ENCODE measurements around the gene SFXN1. TPM values are rescaled to one million over a fixed set of nuclear protein-coding genes. Genes with fewer than 3 reads are reported as not detected.

Gene SFXN1
- total and polyA plus RNA-seq, 9 of the 15 experiments (the other 6 are each of a cell fraction or from before 2014, with no cell fraction given), result 31.8 to 261 (median 113) TPM

- TF ChIP-seq, protein P1, sequence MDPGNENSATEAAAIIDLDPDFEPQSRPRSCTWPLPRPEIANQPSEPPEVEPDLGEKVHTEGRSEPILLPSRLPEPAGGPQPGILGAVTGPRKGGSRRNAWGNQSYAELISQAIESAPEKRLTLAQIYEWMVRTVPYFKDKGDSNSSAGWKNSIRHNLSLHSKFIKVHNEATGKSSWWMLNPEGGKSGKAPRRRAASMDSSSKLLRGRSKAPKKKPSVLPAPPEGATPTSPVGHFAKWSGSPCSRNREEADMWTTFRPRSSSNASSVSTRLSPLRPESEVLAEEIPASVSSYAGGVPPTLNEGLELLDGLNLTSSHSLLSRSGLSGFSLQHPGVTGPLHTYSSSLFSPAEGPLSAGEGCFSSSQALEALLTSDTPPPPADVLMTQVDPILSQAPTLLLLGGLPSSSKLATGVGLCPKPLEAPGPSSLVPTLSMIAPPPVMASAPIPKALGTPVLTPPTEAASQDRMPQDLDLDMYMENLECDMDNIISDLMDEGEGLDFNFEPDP (CRISPR knock-in tag; IDR thresholded peaks at IDR 0.05), result no peak
- TF ChIP-seq ZNF232 (CRISPR knock-in tag; IDR thresholded peaks at IDR 0.05) (no peak), PML (IDR thresholded peaks at IDR 0.05; ENCODE audit: low read length) (no peak), NRF1 (conservative IDR thresholded peaks at IDR 0.05 in 1 of 2, IDR thresholded peaks at IDR 0.05 in 1 of 2) (0 out of 4 replicates have a peak, but pooled peaks have one; percentile 17 to 32), ZNF239 (CRISPR knock-in tag; IDR thresholded peaks at IDR 0.05) (no peak), ELF1 (tag; IDR thresholded peaks at IDR 0.05) (no peak), MTA1 (IDR thresholded peaks at IDR 0.05; ENCODE audit: borderline replicate concordance) (no peak), ARHGAP35 (IDR thresholded peaks at IDR 0.05; ENCODE audit: partially characterized antibody) (no peak), CSDE1 (IDR thresholded peaks at IDR 0.05) (no peak), TEAD4 (IDR thresholded peaks at IDR 0.05; ENCODE audit: low read length) (no peak), TEAD4 (CRISPR knock-in tag; IDR thresholded peaks at IDR 0.05; ENCODE audit: borderline replicate concordance) (no peak), ZBTB34 (CRISPR knock-in tag; IDR thresholded peaks at IDR 0.05) (no peak), LCOR (CRISPR knock-in tag; IDR thresholded peaks at IDR 0.05) (0 out of 2 replicates have a peak, but pooled peaks have one; percentile 53), TEAD1 (CRISPR knock-in tag; IDR thresholded peaks at IDR 0.05) (no peak), KDM5B (IDR thresholded peaks at IDR 0.05; ENCODE audit: insufficient replicate concordance, low read depth, low read length) (no peak), EWSR1 (IDR thresholded peaks at IDR 0.05; ENCODE audit: borderline replicate concordance, low read depth, partially characterized antibody) (no peak), HNRNPK (IDR thresholded peaks at IDR 0.05; ENCODE audit: low read depth, low read length, poor library complexity, severe bottlenecking) (no peak), ETV1 (tag; conservative IDR thresholded peaks at IDR 0.05; ENCODE audit: low read depth) (peak; percentile 65), HNRNPL (IDR thresholded peaks at IDR 0.05; ENCODE audit: low read depth, low read length) (no peak), ZSCAN29 (IDR thresholded peaks at IDR 0.05) (no peak), KDM2B (CRISPR knock-in tag; IDR thresholded peaks at IDR 0.05) (no peak)
- TF ChIP-seq, protein P2, sequence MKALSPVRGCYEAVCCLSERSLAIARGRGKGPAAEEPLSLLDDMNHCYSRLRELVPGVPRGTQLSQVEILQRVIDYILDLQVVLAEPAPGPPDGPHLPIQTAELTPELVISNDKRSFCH (CRISPR knock-in tag; IDR thresholded peaks at IDR 0.05), result no peak
- TF ChIP-seq, protein P2 (tag; IDR thresholded peaks at IDR 0.05), result no peak
- TF ChIP-seq, protein P3, sequence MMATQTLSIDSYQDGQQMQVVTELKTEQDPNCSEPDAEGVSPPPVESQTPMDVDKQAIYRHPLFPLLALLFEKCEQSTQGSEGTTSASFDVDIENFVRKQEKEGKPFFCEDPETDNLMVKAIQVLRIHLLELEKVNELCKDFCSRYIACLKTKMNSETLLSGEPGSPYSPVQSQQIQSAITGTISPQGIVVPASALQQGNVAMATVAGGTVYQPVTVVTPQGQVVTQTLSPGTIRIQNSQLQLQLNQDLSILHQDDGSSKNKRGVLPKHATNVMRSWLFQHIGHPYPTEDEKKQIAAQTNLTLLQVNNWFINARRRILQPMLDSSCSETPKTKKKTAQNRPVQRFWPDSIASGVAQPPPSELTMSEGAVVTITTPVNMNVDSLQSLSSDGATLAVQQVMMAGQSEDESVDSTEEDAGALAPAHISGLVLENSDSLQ (IDR thresholded peaks at IDR 0.05), result no peak
Measured at GRCh38 chr5:175534070-175534932, 55.9 kb downstream of the SFXN1 start (continued).

All from K562 (cell line).